H7 (cell line): ENCODE results near the gene DCUN1D1. TPM values are rescaled to one million over a fixed set of nuclear protein-coding genes. Genes with fewer than 3 reads are reported as not detected.

Source experiments
- DNase-seq: peaks from one replicate; pipeline ENCODE4 v3.0.0; 2012
- H3K27me3 ChIP-seq: 2 replicates; pipeline ENCODE4 v1.6.0; 2011; ENCODE audit warnings: mild to moderate bottlenecking, low read length; ENCODE audit not compliant: control insufficient read depth, insufficient read depth
- H3K36me3 ChIP-seq: replicated peaks from 2 replicates; pipeline ENCODE4 v1.5.1; 2011; ENCODE audit warnings: low read length; ENCODE audit not compliant: control insufficient read depth, insufficient read depth
- H3K4me3 ChIP-seq: 2 replicates; pipeline ENCODE4 v1.5.1; 2011; ENCODE audit warnings: low read depth, mild to moderate bottlenecking, control low read depth, low read length, moderate library complexity; ENCODE audit not compliant: insufficient read depth
- total RNA-seq: library from RNA; depleted of rRNA; stranded (reverse); fragments of >200 nt; shearing (Covaris generic); gene quantifications from 2 replicates; pipeline ENCODE4 v1.2.3, GENCODE V29; 2014

DCUN1D1 gene
- total RNA-seq, 1 experiment from 2014 or later: 22.0 TPM

- H3K4me3 ChIP-seq: no peak overlapping the region
- DNase-seq: no peak
- H3K27me3 ChIP-seq: no peaks in the 10 kb centered on the region
- 0 out of 2 replicates have a peak, but pooled peaks cover 3% of the 10 kb centered on the region for H3K36me3 ChIP-seq
These were observed 16.2 kb downstream of the DCUN1D1 start for GRCh38 chr3:182964179-182964578.

- Histone ChIP-seq H3K27me3 (no peaks in the 10 kb centered on the region), H3K4me3 (no peak overlapping the region), H3K36me3 (peaks cover 4% of the 10 kb centered on the region; the same call in 1 of the 2 replicates)
- DNase-seq: no peak
These were observed 18.2 kb downstream of the DCUN1D1 start for GRCh38 chr3:182962166-182962565.

GRCh38 chr3:182959474-182960350, 20.6 kb downstream of the DCUN1D1 start:
- Histone ChIP-seq H3K27me3 (no peaks in the 10 kb centered on the region), H3K4me3 (no peak overlapping the region), H3K36me3 (peaks cover 4% of the 10 kb centered on the region)
- DNase-seq: no peak

GRCh38 chr3:182957676-182958266, 22.6 kb downstream of the DCUN1D1 start:
- Histone ChIP-seq H3K36me3 (peaks cover 4% of the 10 kb centered on the region), H3K4me3 (no peak overlapping the region), H3K27me3 (no peaks in the 10 kb centered on the region)
- no peak for DNase-seq

- DNase-seq: no peak
- Histone ChIP-seq H3K27me3 (no peaks in the 10 kb centered on the region), H3K4me3 (no peak overlapping the region), H3K36me3 (peaks cover 2% of the 10 kb centered on the region)
These were observed 23.1 kb downstream of the DCUN1D1 start for GRCh38 chr3:182957226-182957625.

GRCh38 chr3:182954553-182955235, 25.6 kb downstream of the DCUN1D1 start:
- Histone ChIP-seq H3K27me3 (no peaks in the 10 kb centered on the region), H3K36me3 (peaks cover 2% of the 10 kb centered on the region), H3K4me3 (no peak overlapping the region)
- no peak for DNase-seq

- no peak for DNase-seq
- Histone ChIP-seq H3K36me3 (peaks cover 1% of the 10 kb centered on the region; the same call in 1 of the 2 replicates), H3K4me3 (no peak overlapping the region), H3K27me3 (no peaks in the 10 kb centered on the region)
These were observed 30.6 kb downstream of the DCUN1D1 start for GRCh38 chr3:182949688-182950087.

GRCh38 chr3:182948305-182948704, 32.0 kb downstream of the DCUN1D1 start:
- no peak for DNase-seq
- Histone ChIP-seq H3K27me3 (no peaks in the 10 kb centered on the region), H3K36me3 (0 out of 2 replicates have a peak, but pooled peaks cover 1% of the 10 kb centered on the region), H3K4me3 (no peak overlapping the region)

- no peak overlapping the region for H3K4me3 ChIP-seq
- no peak for DNase-seq
- H3K36me3 ChIP-seq: 0 out of 2 replicates have a peak, but pooled peaks cover 1% of the 10 kb centered on the region
- no peaks in the 10 kb centered on the region for H3K27me3 ChIP-seq
These were observed 32.5 kb downstream of the DCUN1D1 start for GRCh38 chr3:182947888-182948287.

- no peak overlapping the region for H3K4me3 ChIP-seq
- H3K27me3 ChIP-seq: no peaks in the 10 kb centered on the region
- no peak for DNase-seq
- H3K36me3 ChIP-seq: no peaks in the 10 kb centered on the region
These were observed 38.6 kb downstream of the DCUN1D1 start for GRCh38 chr3:182941719-182942118.

GRCh38 chr3:182940266-182940808, 40.0 kb downstream of the DCUN1D1 start:
- no peaks in the 10 kb centered on the region for H3K27me3 ChIP-seq
- H3K4me3 ChIP-seq: no peak overlapping the region
- no peak for DNase-seq
- H3K36me3 ChIP-seq: no peaks in the 10 kb centered on the region

- Histone ChIP-seq H3K36me3 (no peaks in the 10 kb centered on the region), H3K27me3 (no peaks in the 10 kb centered on the region), H3K4me3 (no peak overlapping the region)
- no peak for DNase-seq
These were observed 42.9 kb downstream of the DCUN1D1 start for GRCh38 chr3:182937293-182938051.

GRCh38 chr3:182936918-182937285, 43.4 kb downstream of the DCUN1D1 start:
- Histone ChIP-seq H3K36me3 (no peaks in the 10 kb centered on the region), H3K4me3 (no peak overlapping the region), H3K27me3 (no peaks in the 10 kb centered on the region)
- DNase-seq: no peak
